DMS53 treated with DMSO at 0.1 percent for 48 hours (cell line): ENCODE measurements around the gene SNAP23.

Source experiments
- DNase-seq: peaks from one replicate; lab custom pipeline; 2025; ENCODE audit not compliant: unreplicated experiment; lab: John Stamatoyannopoulos, UW

Gene SNAP23

DNA sequence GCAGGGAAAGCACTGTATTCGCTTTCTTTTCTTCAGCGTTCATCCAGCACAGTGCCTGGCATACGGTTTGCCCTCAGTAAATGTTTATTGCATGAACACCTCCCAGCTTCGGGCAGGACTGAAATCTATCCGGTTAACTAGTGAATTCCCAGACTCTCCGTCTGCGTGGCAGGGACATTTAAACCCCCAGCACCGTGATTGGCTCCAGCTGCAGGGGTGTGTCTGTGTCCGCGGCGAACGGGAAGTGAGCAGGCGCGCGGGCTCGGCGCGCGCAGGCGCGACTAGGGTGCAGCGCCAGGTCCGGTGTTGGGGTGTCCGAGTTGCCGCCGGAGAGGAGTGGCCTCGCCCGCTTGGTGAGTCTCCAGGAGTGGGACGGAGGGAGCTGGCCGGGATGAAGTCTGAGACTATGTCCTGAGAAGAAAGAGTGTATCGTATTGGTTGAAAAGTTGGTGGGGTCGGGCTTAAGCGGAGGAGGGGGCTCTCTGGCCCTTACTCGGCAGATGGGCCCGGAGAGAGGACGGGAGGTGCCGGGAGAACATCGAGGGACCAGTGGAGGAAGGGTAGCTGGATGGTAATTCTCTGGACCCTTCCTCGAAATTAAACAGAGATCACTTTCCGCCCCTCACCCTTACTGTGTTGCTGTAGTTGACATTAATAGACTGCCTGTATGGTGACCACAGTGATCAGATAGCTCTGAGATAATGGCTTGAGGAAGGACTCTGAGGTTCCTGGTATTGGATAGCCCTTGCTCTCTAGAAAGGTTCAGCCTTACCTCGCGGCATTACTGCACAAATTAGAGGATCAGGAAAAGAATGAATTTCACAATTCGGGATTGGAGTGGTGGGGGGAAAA is at the start of gene SNAP23:
Gene SNAP23, plus strand, starts transcription at position 274 of the 852 bp plus-strand sequence. CDS start 16,213 bp downstream, outside the sequence.
- DNase-seq: peak; percentile 87

DNA sequence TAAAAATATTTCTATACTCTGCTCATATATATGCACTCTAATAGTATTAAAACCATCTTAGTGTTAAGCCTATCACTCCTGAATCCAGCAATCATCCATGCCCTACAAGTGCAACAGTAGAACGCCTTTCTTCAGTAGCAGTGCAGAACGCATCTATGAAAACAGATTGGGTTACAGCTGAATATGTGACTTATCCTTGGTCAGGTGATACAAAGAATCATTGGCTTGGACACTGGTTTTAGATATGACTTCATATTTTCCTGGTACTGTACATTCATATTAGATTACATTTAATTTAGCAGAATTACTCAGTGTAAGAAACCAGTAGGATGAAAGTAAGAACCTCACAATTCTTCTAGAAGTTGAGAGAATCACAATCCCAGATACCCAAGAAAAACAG is 47.8 kb upstream of the SNAP23 start:
- DNase-seq: no peak

- no peak for DNase-seq
These were observed 47.2 kb upstream of the SNAP23 start for GRCh38 chr15:42448281-42448680.

DNA sequence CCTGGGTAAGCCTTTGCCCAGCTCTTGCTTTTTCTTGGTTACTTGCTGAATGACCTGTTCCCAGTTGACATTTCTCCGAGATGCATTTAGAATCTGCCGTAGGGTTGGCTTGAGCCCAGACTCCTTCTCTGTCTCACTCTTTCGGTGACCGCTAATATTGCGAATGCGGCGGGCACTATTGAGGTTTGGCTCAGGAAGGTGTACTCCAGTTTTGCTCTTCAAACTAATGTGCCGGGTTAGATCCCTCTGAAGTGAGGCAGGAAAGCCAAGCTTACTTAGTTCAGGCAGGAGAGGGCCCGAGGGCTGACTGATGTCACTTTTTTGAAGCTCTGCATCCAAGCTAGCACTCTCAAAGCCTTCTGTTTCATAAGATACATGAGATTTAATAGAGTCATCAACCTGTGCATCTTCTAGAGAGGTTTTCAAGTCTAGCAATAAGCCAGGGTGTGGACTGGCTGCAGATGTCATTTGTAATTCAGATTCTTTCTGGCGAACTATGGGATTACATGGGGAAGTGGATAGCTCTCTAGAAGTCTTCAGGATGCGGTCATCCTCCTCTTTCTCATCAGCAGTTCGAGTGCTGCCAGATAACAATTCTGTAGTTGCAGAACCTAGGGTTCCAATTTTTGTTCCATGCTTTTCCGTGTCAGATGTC is 45.5 kb upstream of the SNAP23 start:
- DNase-seq: no peak

- no peak for DNase-seq
These were observed 45.0 kb upstream of the SNAP23 start for GRCh38 chr15:42450425-42450790.

DNA sequence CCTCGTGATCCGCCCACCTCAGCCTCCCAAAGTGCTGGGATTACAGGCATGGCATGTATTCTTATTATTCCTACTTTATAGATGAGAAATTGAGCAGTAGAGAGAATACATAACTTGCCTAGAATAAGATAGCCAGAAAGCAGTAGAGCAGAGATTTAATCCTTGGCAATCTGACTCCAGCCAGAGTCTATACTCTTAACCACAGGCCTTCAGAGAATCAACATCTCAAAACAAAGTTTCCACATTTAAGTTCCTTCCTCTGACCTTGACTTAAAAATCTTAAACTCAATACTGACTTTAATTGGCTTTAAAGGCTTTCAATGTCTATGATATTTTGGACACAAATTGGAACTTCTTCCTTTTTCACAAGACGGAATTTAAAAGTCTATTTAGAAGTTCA is 41.6 kb upstream of the SNAP23 start:
- DNase-seq: no peak

DNA sequence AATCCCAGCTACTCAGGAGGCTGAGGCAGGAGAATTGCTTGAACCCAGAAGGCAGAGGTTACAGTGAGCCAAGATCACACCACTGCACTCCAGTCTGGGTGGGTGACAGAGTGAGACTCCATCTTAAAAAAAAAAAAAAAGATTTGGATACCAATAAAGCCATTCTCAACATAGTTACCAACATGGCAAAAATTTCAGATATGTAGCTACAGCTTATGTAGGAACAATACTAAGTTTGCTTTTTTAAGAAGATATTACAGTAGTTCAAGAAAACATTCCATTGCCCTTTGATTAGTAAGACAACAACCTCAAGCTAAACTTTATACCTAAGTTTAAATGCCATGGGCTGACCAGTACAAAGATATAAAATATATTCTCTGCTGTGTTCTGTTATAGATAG is 38.9 kb upstream of the SNAP23 start:
- no peak for DNase-seq

GRCh38 chr15:42456971-42457370 is 38.5 kb upstream of the SNAP23 start:
- no peak for DNase-seq

- DNase-seq: no peak
These were observed 37.7 kb upstream of the SNAP23 start for GRCh38 chr15:42457445-42458442.

DNA sequence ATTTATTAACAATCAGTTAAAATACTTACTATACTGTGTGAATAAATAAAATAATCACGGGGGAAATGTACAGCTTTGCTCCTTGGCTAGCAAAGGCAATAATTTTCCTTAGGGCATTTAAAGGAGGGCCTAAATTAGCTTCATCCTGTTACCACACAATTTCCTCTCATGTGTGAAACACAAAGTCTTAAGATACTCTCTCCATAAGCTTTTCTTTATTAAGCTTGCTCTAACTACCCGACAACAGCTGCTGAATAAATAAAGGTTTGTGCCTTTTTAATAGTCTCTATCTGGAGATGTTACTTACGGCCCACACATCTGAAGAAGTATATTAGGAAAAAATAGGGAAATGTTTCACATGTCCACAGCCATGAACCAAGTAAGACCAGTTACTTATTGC is 34.2 kb upstream of the SNAP23 start:
- DNase-seq: no peak

- DNase-seq: no peak
These were observed 29.7 kb upstream of the SNAP23 start for GRCh38 chr15:42465520-42466259.

GRCh38 chr15:42471002-42471401 is 24.4 kb upstream of the SNAP23 start:
- no peak for DNase-seq

DNA sequence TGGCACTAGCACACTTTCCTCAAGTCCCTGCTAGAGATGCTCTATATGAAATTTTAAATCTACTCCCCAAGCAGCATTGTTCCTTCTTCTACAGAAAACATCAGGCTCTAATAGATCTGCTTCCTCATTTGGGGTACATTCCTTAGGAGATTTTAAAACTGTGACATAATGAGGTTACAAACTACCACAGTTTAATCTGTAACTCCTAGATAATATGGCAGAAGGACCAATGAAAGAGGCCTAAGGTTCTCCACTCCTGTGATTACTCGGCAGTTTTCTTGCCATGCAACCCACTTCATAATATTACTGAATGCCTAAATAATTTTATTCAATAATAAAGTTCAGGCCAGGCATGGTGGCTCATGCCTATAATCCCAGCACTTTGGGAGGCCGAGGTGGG is 20.6 kb upstream of the SNAP23 start:
- no peak for DNase-seq

DNA sequence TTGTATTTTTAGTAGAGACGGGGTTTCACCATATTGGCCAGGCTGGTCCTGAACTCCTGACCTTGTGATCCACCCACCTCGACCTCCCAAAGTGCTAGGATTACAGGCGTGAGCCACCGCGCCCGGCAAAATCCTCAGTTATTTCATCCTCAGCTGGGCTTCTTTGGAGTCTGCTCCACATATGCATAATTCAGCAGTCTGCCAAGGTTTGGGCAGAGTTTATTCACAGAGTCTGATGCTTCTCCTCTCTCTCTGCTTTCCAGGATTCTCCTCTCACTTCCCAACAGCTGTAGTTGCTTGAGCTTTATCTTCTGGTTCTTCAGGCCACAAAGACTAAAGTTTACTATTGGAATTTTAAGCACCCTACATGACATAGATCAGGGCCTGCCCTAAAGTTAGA is 12.7 kb upstream of the SNAP23 start:
- DNase-seq: no peak

GRCh38 chr15:42483677-42484076 is 11.8 kb upstream of the SNAP23 start:
- no peak for DNase-seq

- no peak for DNase-seq
These were observed 5.2 kb upstream of the SNAP23 start for GRCh38 chr15:42490291-42490670.

- peak; percentile 73 for DNase-seq
These were observed 4.5 kb upstream of the SNAP23 start, which contains the start of gene ZNF106 for GRCh38 chr15:42490671-42491538. Gene ZNF106, minus strand, starts transcription at chr15:42491141. Its CDS starts 18,852 bp downstream, at chr15:42472289.

- no peak for DNase-seq
These were observed 3.8 kb upstream of the SNAP23 start for GRCh38 chr15:42491539-42492225.

GRCh38 chr15:42493679-42494078 is 1.8 kb upstream of the SNAP23 start:
- DNase-seq: no peak
